Transverse colon (tissue), 4 donors: ENCODE results near the gene BHLHE23. TPM values are rescaled to one million over a fixed set of nuclear protein-coding genes. Genes with fewer than 3 reads are reported as not detected.

Experiments
- DNase-seq: peaks from one replicate; pipeline ENCODE4 v3.0.0-alpha.2; 2019
- H3K27ac ChIP-seq, 4 donors: fragments of 200-600 bp; sonication (generic); 2 replicates each; pipeline ENCODE4 v1.5.1; 2016 to 2018; ENCODE audit warnings: inconsistent platforms in 4 of 4
- H3K27me3 ChIP-seq: fragments of 200-600 bp; sonication (generic); 2 replicates; pipeline ENCODE4 v1.5.1; 2017; ENCODE audit warnings: inconsistent platforms
- H3K36me3 ChIP-seq, 4 donors: fragments of 200-600 bp; sonication (generic); 2 replicates each; pipeline ENCODE4 v1.5.1; 2017 to 2019; ENCODE audit warnings: inconsistent platforms in 4 of 4
- H3K4me1 ChIP-seq, 4 donors: fragments of 200-600 bp; sonication (generic); 2 replicates each; pipeline ENCODE4 v1.5.1; 2017 to 2020; ENCODE audit warnings: inconsistent platforms in 4 of 4
- H3K4me3 ChIP-seq, 4 donors: fragments of 200-600 bp; sonication (generic); 1 replicate in 1 of 4; 2 replicates in 3 of 4; pipeline versions ENCODE4 v1.5.1 to v1.6.1; 2017 to 2019; ENCODE audit warnings: inconsistent platforms in 4 of 4
- H3K9me3 ChIP-seq, 2 donors: fragments of 200-600 bp; sonication (generic); 2 replicates each; pipeline ENCODE4 v1.5.1; 2017 to 2019; ENCODE audit warnings: inconsistent platforms in 2 of 2
- CTCF ChIP-seq, 5 experiments: fragments of 200-600 bp in 3 of 5; fragments of 450-650 bp in 2 of 5; sonication (generic) in 3 of 5; IDR thresholded peaks; 1 replicate in 2 of 5; 2 replicates in 3 of 5; pipeline ENCODE4 v1.5.1; 2016 to 2017; ENCODE audit warnings: antibody characterized with exemption in 5 of 5, inconsistent platforms in 3 of 5, mild to moderate bottlenecking in 2 of 5, moderate library complexity in 1 of 5
- EP300 ChIP-seq: sonication (generic); formaldehyde crosslinking; IDR thresholded peaks from one replicate; pipeline ENCODE4 v1.6.1; 2017; ENCODE audit warnings: antibody characterized with exemption, low read depth
- POLR2A ChIP-seq: fragments of 450-650 bp; IDR thresholded peaks from one replicate; pipeline ENCODE4 v1.6.1; 2016; ENCODE audit warnings: antibody characterized with exemption, mild to moderate bottlenecking, moderate library complexity
- POLR2AphosphoS5 ChIP-seq, 3 donors: sonication (generic); formaldehyde crosslinking; IDR thresholded peaks; one replicate each; pipeline ENCODE4 v1.6.1; 2016; ENCODE audit warnings: antibody characterized with exemption in 3 of 3
- WGBS, 2 donors: methylation state at CpG; one replicate each; pipeline ENCODE4 v1.1.5; 2018; ENCODE audit warnings: low coverage in 1 of 2; 5-methylcytosine and 5-hydroxymethylcytosine counted together
- in situ Hi-C, 4 donors: fragments of 200-750 bp; cut with MboI; loops; one replicate each; pipeline versions ENCODE4 v1.15.0 to v1.15.1; 2017; ENCODE audit warnings: low sequenced_read_pairs in 3 of 4, low pct_ligation_motif_present in 1 of 4, low pct_unique_long_range_greater_than_20kb in 1 of 4
- intact Hi-C: fragments of 100-400 bp; cut with DNase I; formaldehyde crosslinking; loops from one replicate; pipeline ENCODE4 v1.15.1; 2023; ENCODE audit warnings: low total_unique reads
- total RNA-seq, 4 donors: library from RNA; depleted of rRNA; stranded (reverse); fragments of >200 nt; gene quantifications; one replicate each; pipeline ENCODE4 v1.1.0, GENCODE V29; 2016

BHLHE23 gene
- total RNA-seq, 4 donors from 2014 or later = not detected

- intact Hi-C loops (no loop called here), in situ Hi-C loops (no loop called here)
- H3K27me3 ChIP-seq = peaks cover 60% of the 10 kb centered on the region
- DNase-seq = no peak
- H3K4me3 ChIP-seq = no peak overlapping the region
- no peak overlapping the region for H3K27ac ChIP-seq
- no peaks in the 10 kb centered on the region for H3K4me1 ChIP-seq
- no peaks in the 10 kb centered on the region for H3K36me3 ChIP-seq
- TF ChIP-seq CTCF (IDR thresholded peaks at IDR 0.05) = no peak
- no peak for TF ChIP-seq EP300
- no peak for TF ChIP-seq POLR2A
- TF ChIP-seq POLR2AphosphoS5 (IDR thresholded peaks at IDR 0.05) = no peak
- WGBS, 2 donors = 91% methylated on average over 23 of the region's 23 CpGs; no CpG with 5 or more reads in 1 of the 2 donors
- H3K9me3 ChIP-seq = no peaks in the 10 kb centered on the region
Observed at GRCh38 chr20:62993856-62994494, 12.8 kb downstream of the BHLHE23 start.

- H3K27me3 ChIP-seq = peaks cover 54% of the 10 kb centered on the region
- intact Hi-C loops = no loop called here
- 67% methylated on average over 5 to 6 of the region's 6 CpGs for WGBS, 2 donors
Observed at GRCh38 chr20:62991863-62992262, 14.9 kb downstream of the BHLHE23 start.

DNA sequence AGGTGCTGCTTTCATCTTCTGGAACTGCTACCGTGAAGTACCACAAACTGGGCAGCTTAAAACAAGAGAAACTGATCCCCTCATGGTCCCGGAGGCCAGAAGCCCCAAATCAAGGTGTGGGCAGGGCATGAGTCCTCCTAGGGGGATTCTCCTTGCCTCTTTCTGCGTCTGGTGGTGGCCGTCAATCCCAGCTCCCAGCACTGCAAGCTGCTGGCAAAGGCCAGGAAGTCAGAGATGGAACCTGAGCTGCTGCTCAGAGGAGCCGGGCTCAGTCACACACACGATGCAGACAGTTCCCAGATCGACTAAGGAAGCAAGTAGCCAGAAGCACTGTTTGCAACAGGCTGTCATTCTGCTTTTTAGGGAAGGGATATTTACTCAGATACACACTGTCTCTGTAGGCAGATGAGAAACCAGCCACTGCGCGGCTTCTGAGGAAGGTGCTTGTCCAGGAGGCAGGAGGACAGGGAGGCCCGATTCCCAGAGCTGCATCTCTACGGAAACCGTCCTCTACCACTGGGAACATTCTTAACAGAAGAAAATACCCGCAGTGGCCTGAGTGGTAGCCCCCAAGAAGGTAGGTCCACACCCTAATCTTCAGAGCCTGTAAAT, 15.5 kb downstream of the BHLHE23 start:
- TF ChIP-seq POLR2AphosphoS5 (IDR thresholded peaks at IDR 0.05) = no peak
- TF ChIP-seq POLR2A = no peak
- no peak for TF ChIP-seq EP300
- TF ChIP-seq CTCF (IDR thresholded peaks at IDR 0.05) = no peak
- Histone ChIP-seq H3K36me3 (no peaks in the 10 kb centered on the region), H3K27ac (no peak overlapping the region), H3K27me3 (peaks cover 50% of the 10 kb centered on the region), H3K9me3 (no peaks in the 10 kb centered on the region), H3K4me1 (no peaks in the 10 kb centered on the region), H3K4me3 (no peak overlapping the region)
- intact Hi-C loops = no loop called here
- DNase-seq = no peak
- 68% methylated on average over 12 of the region's 13 CpGs; no CpG with 5 or more reads in 1 of the 2 donors for WGBS, 2 donors
- in situ Hi-C loops = no loop called here

More at GRCh38 chr20:62991863-62992262, 14.9 kb downstream of the BHLHE23 start:
- TF ChIP-seq EP300 = no peak
- no peak for TF ChIP-seq CTCF (IDR thresholded peaks at IDR 0.05)
- no peak for TF ChIP-seq POLR2AphosphoS5 (IDR thresholded peaks at IDR 0.05)
- no peak for TF ChIP-seq POLR2A
- Histone ChIP-seq H3K27ac (no peak overlapping the region), H3K36me3 (no peaks in the 10 kb centered on the region), H3K4me1 (no peaks in the 10 kb centered on the region), H3K9me3 (no peaks in the 10 kb centered on the region), H3K4me3 (no peak overlapping the region)
- DNase-seq = no peak
- in situ Hi-C loops = no loop called here

- WGBS, 2 donors = 77% methylated on average over 18 of the region's 22 CpGs; no CpG with 5 or more reads in 1 of the 2 donors
- intact Hi-C loops = no loop called here
- Histone ChIP-seq H3K27ac (no peak overlapping the region), H3K4me1 (no peaks in the 10 kb centered on the region), H3K9me3 (no peaks in the 10 kb centered on the region), H3K36me3 (no peaks in the 10 kb centered on the region), H3K4me3 (no peak overlapping the region), H3K27me3 (peaks cover 44% of the 10 kb centered on the region)
- DNase-seq = no peak
- in situ Hi-C loops = no loop called here
- TF ChIP-seq EP300 (no peak), CTCF (IDR thresholded peaks at IDR 0.05) (no peak), POLR2A (no peak), POLR2AphosphoS5 (IDR thresholded peaks at IDR 0.05) (no peak)
Observed at GRCh38 chr20:62990306-62990825, 16.4 kb downstream of the BHLHE23 start.
